HL-60 (cell line): Measurements from ENCODE around the gene LUZP1.

Source experiments
- POLR2AphosphoS5 ChIP-seq: IDR thresholded peaks from 2 replicates; pipeline ENCODE4 v1.6.1; 2012; ENCODE audit warnings: low read depth
- SPI1 ChIP-seq: IDR thresholded peaks from 2 replicates; pipeline ENCODE4 v1.6.1; 2012; ENCODE audit warnings: low read depth, mild to moderate bottlenecking, borderline replicate concordance
- TF ChIP-seq, protein P1 (sequence below): IDR thresholded peaks from one replicate; pipeline ENCODE4 v1.5.1; 2011; ENCODE audit warnings: low read length, control low read depth, inconsistent platforms; ENCODE audit not compliant: insufficient read depth
- TF ChIP-seq, protein P2 (sequence below): IDR thresholded peaks from 2 replicates; pipeline ENCODE4 v1.6.1; 2012; ENCODE audit warnings: low read depth; ENCODE audit not compliant: insufficient replicate concordance

DNA sequence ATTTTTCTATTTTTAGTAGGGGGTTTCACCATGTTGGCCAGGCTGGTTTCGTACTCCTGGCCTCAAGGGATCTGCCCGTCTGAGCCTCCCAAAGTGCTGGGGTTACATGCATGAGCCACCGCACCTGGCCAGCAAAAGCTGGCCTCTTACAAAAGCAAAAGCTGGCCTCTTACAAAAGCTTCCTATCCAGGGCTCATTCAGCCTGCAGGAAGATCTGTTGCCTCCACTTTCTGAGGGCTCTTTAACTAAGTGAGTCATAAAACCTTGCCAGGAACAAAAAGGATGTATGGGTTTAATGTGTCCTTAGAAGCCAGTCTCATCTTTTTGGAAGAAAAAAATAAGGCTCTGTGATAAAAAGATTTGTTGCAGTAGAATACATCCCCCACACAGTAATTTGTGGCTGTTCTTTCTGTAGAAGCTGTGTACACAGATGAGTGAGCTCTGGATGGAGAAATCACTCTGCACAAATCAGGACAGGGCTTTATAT, 33.6 kb upstream of the LUZP1 start:
- TF ChIP-seq, protein P1, sequence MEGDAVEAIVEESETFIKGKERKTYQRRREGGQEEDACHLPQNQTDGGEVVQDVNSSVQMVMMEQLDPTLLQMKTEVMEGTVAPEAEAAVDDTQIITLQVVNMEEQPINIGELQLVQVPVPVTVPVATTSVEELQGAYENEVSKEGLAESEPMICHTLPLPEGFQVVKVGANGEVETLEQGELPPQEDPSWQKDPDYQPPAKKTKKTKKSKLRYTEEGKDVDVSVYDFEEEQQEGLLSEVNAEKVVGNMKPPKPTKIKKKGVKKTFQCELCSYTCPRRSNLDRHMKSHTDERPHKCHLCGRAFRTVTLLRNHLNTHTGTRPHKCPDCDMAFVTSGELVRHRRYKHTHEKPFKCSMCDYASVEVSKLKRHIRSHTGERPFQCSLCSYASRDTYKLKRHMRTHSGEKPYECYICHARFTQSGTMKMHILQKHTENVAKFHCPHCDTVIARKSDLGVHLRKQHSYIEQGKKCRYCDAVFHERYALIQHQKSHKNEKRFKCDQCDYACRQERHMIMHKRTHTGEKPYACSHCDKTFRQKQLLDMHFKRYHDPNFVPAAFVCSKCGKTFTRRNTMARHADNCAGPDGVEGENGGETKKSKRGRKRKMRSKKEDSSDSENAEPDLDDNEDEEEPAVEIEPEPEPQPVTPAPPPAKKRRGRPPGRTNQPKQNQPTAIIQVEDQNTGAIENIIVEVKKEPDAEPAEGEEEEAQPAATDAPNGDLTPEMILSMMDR = no peak
- no peak for TF ChIP-seq SPI1
- TF ChIP-seq POLR2AphosphoS5 = no peak
- TF ChIP-seq, protein P2, sequence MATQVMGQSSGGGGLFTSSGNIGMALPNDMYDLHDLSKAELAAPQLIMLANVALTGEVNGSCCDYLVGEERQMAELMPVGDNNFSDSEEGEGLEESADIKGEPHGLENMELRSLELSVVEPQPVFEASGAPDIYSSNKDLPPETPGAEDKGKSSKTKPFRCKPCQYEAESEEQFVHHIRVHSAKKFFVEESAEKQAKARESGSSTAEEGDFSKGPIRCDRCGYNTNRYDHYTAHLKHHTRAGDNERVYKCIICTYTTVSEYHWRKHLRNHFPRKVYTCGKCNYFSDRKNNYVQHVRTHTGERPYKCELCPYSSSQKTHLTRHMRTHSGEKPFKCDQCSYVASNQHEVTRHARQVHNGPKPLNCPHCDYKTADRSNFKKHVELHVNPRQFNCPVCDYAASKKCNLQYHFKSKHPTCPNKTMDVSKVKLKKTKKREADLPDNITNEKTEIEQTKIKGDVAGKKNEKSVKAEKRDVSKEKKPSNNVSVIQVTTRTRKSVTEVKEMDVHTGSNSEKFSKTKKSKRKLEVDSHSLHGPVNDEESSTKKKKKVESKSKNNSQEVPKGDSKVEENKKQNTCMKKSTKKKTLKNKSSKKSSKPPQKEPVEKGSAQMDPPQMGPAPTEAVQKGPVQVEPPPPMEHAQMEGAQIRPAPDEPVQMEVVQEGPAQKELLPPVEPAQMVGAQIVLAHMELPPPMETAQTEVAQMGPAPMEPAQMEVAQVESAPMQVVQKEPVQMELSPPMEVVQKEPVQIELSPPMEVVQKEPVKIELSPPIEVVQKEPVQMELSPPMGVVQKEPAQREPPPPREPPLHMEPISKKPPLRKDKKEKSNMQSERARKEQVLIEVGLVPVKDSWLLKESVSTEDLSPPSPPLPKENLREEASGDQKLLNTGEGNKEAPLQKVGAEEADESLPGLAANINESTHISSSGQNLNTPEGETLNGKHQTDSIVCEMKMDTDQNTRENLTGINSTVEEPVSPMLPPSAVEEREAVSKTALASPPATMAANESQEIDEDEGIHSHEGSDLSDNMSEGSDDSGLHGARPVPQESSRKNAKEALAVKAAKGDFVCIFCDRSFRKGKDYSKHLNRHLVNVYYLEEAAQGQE = no peak
